ENCODE data around the gene SLC6A17.

The SLC6A17 gene

DNA sequence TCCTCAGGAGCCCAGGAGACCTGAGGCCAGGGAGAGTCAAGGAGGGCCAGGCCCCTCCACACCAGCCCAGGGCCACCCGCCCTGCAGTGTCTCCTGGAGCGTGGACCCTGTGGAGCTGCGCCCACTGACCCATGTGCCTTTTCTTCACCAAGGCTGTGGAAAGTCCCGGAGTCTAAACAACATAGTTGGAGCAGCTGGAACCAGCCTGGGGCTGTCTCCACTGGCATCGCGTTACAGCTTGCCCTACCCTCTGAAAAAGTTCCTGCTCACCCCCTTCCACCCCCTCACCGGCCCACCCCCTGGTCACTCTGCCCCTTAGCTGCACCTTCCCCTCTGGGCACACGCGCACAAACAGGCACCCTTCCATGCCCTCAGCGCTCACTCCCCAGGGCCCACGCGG is 78.1 kb downstream of the SLC6A17 start:
- no peaks in the 10 kb centered on the region for H3K4me1 ChIP-seq (ENCODE audit: low read length)
- TF ChIP-seq, protein P1, sequence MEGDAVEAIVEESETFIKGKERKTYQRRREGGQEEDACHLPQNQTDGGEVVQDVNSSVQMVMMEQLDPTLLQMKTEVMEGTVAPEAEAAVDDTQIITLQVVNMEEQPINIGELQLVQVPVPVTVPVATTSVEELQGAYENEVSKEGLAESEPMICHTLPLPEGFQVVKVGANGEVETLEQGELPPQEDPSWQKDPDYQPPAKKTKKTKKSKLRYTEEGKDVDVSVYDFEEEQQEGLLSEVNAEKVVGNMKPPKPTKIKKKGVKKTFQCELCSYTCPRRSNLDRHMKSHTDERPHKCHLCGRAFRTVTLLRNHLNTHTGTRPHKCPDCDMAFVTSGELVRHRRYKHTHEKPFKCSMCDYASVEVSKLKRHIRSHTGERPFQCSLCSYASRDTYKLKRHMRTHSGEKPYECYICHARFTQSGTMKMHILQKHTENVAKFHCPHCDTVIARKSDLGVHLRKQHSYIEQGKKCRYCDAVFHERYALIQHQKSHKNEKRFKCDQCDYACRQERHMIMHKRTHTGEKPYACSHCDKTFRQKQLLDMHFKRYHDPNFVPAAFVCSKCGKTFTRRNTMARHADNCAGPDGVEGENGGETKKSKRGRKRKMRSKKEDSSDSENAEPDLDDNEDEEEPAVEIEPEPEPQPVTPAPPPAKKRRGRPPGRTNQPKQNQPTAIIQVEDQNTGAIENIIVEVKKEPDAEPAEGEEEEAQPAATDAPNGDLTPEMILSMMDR (IDR thresholded peaks at IDR 0.05; ENCODE audit: low read length): no peak
- TF ChIP-seq EZH2 (optimal IDR thresholded peaks at IDR 0.05; ENCODE audit: low read depth, low read length) (no peak), EZH2phosphoT487 (IDR thresholded peaks at IDR 0.05; ENCODE audit: low read length) (no peak)
- H4K20me1 ChIP-seq (ENCODE audit: insufficient read depth, low read length): no peaks in the 10 kb centered on the region
- H3K36me3 ChIP-seq (replicated peaks; ENCODE audit: insufficient read depth, low read length): no peaks in the 10 kb centered on the region
- no peak overlapping the region for H3K4me3 ChIP-seq (ENCODE audit: low read length)
- no peak overlapping the region for H3K9ac ChIP-seq (ENCODE audit: low read length)
- H3K4me2 ChIP-seq (ENCODE audit: low read depth, low read length): no peak overlapping the region
- DNase-seq: no peak
- H3K79me2 ChIP-seq (ENCODE audit: low read length): no peaks in the 10 kb centered on the region
- H3K9me3 ChIP-seq (replicated peaks; ENCODE audit: insufficient read depth, low read length): no peaks in the 10 kb centered on the region
- H3F3A ChIP-seq (ENCODE audit: insufficient read depth, low read length): no peaks in the 10 kb centered on the region
- no peak overlapping the region for H2AFZ ChIP-seq (ENCODE audit: low read length)
- no peaks in the 10 kb centered on the region for H3K9me2 ChIP-seq (replicated peaks; ENCODE audit: insufficient read depth, low read length)
- no peaks in the 10 kb centered on the region for H3K27me3 ChIP-seq (replicated peaks; ENCODE audit: insufficient read depth, low read length)
- no peak overlapping the region for H3K27ac ChIP-seq (ENCODE audit: low read length)

DNA sequence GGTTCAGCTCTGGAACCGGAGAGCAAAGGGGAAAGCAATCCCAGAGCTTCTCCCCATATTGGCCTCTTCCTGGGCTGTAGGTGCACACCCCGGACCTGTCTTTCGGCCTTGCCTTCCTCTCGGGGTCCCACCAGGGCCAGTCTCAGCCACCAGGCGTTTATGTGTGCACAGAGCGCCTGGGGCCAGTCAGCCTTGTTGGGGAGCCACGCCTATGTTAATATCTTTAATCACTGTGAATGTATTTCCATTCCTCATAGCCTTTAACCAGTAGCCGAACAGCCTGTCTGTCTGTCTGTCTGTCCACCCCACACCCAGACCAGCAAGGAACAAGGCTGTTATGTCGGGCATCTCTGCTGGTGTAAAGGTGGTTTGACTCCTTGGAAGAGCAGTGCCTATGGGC is 78.6 kb downstream of the SLC6A17 start:
- H3K9me3 ChIP-seq (replicated peaks; ENCODE audit: insufficient read depth, low read length): no peaks in the 10 kb centered on the region
- H3K27me3 ChIP-seq (replicated peaks; ENCODE audit: insufficient read depth, low read length): no peaks in the 10 kb centered on the region
- no peaks in the 10 kb centered on the region for H3K9me2 ChIP-seq (replicated peaks; ENCODE audit: insufficient read depth, low read length)
- no peak overlapping the region for H2AFZ ChIP-seq (ENCODE audit: low read length)
- H3F3A ChIP-seq (ENCODE audit: insufficient read depth, low read length): no peaks in the 10 kb centered on the region
- no peak overlapping the region for H3K4me2 ChIP-seq (ENCODE audit: low read depth, low read length)
- H3K9ac ChIP-seq (ENCODE audit: low read length): no peak overlapping the region
- H3K36me3 ChIP-seq (replicated peaks; ENCODE audit: insufficient read depth, low read length): no peaks in the 10 kb centered on the region
- H3K4me1 ChIP-seq (ENCODE audit: low read length): no peaks in the 10 kb centered on the region
- H3K4me3 ChIP-seq (ENCODE audit: low read length): no peak overlapping the region
- TF ChIP-seq, protein P1 (IDR thresholded peaks at IDR 0.05; ENCODE audit: low read length): no peak
- TF ChIP-seq EZH2 (optimal IDR thresholded peaks at IDR 0.05; ENCODE audit: low read depth, low read length) (no peak), EZH2phosphoT487 (IDR thresholded peaks at IDR 0.05; ENCODE audit: low read length) (no peak)
- no peak overlapping the region for H3K27ac ChIP-seq (ENCODE audit: low read length)
- H3K79me2 ChIP-seq (ENCODE audit: low read length): no peaks in the 10 kb centered on the region
- DNase-seq: no peak
- H4K20me1 ChIP-seq (ENCODE audit: insufficient read depth, low read length): no peaks in the 10 kb centered on the region

DNA sequence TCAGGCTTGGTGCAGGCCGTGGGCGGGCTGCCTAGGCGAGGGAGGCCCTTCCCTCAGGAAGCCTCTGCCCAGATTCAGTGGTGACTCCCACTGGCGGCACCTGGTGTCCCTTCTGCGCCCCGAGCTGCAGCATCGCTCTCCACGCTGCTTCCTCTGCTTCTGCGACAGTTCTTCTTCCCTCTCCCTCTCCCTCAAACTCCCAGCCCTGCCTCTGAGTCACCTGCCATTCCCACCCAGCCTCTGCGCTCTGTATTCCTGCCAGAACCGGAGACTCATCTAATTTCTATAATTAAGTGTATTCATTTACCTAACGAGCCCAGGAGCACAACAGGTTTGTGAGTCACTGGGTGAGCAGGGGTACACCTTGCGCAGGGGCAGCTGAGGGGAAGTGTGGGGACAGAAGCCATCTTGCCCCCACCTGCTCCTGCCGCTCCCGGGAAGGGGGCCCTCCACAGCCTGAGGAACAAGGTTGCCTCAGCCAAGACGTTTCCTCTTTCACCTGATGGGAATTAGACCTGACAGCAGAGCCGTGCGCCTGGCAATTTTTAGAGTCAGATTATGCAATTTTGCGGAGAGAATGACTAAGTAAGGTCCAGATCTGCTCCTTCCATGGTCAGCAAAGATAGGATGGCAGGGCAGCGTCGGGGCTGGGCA is 79.2 kb downstream of the SLC6A17 start:
- H3K4me3 ChIP-seq (ENCODE audit: low read length): no peak overlapping the region
- H2AFZ ChIP-seq (ENCODE audit: low read length): no peak overlapping the region
- H4K20me1 ChIP-seq (ENCODE audit: insufficient read depth, low read length): no peaks in the 10 kb centered on the region
- H3K27me3 ChIP-seq (replicated peaks; ENCODE audit: insufficient read depth, low read length): no peaks in the 10 kb centered on the region
- no peak overlapping the region for H3K27ac ChIP-seq (ENCODE audit: low read length)
- DNase-seq: no peak
- H3K36me3 ChIP-seq (replicated peaks; ENCODE audit: insufficient read depth, low read length): no peaks in the 10 kb centered on the region
- H3K9me2 ChIP-seq (replicated peaks; ENCODE audit: insufficient read depth, low read length): no peaks in the 10 kb centered on the region
- TF ChIP-seq EZH2phosphoT487 (IDR thresholded peaks at IDR 0.05; ENCODE audit: low read length) (no peak), EZH2 (optimal IDR thresholded peaks at IDR 0.05; ENCODE audit: low read depth, low read length) (no peak)
- TF ChIP-seq, protein P1 (IDR thresholded peaks at IDR 0.05; ENCODE audit: low read length): no peak
- no peaks in the 10 kb centered on the region for H3K9me3 ChIP-seq (replicated peaks; ENCODE audit: insufficient read depth, low read length)
- no peaks in the 10 kb centered on the region for H3K4me1 ChIP-seq (ENCODE audit: low read length)
- H3F3A ChIP-seq (ENCODE audit: insufficient read depth, low read length): no peaks in the 10 kb centered on the region
- H3K79me2 ChIP-seq (ENCODE audit: low read length): no peaks in the 10 kb centered on the region
- H3K9ac ChIP-seq (ENCODE audit: low read length): no peak overlapping the region
- H3K4me2 ChIP-seq (ENCODE audit: low read depth, low read length): no peak overlapping the region

Data from MM.1S (cell line).